Measurements from ENCODE around the gene CAPN8. TPM values are rescaled to one million over a fixed set of nuclear protein-coding genes. Genes with fewer than 3 reads are reported as not detected.

The CAPN8 gene
- total RNA-seq, 6 experiments from 2014 or later: 0.35 to 1.1 TPM; not detected in 4

DNA sequence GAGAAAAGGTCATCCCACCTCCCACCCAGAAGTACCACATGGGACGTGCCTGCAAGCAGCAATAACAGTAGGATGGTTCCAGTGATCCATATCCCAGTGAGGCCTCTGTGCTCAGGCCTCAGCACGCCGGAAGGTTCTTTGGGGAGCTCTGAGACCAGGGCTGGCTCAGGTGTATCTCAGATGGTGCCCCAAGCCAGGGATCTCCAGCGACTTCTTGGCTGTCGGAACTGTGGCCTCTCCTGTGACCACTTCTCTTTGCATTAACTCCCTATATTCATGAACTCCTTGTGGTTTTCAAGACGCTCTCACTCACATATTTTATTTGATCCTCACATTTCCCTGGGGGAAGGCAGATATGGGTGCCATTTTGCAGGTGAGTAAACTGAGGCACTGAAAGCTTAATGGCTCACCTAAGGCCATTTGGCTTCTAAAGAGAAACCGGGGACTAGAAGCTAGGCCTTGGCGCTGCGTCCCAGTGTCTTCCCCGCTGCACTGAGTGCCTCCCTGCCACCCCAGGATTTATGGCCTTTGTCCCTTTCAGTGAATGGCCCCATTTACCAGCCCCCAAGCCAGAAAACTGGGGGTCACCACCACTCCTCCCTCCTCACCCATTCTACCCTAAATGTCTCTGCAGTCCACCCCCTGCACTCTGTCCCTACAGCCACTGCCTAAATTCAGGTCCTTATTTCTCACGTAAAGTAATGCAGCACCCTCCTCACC is 170.4 kb downstream of the CAPN8 start:
- WGBS (ENCODE audit: insufficient coverage, low coverage, low lambda C conversion rate, missing lambda C conversion rate): 83% methylated on average over 2 of the region's 11 CpGs
- DNase-seq (no peak), ATAC-seq (no peak)
- TF ChIP-seq, protein P1, sequence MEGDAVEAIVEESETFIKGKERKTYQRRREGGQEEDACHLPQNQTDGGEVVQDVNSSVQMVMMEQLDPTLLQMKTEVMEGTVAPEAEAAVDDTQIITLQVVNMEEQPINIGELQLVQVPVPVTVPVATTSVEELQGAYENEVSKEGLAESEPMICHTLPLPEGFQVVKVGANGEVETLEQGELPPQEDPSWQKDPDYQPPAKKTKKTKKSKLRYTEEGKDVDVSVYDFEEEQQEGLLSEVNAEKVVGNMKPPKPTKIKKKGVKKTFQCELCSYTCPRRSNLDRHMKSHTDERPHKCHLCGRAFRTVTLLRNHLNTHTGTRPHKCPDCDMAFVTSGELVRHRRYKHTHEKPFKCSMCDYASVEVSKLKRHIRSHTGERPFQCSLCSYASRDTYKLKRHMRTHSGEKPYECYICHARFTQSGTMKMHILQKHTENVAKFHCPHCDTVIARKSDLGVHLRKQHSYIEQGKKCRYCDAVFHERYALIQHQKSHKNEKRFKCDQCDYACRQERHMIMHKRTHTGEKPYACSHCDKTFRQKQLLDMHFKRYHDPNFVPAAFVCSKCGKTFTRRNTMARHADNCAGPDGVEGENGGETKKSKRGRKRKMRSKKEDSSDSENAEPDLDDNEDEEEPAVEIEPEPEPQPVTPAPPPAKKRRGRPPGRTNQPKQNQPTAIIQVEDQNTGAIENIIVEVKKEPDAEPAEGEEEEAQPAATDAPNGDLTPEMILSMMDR (IDR thresholded peaks at IDR 0.05): no peak
- no peak for TF ChIP-seq POLR2A (IDR thresholded peaks at IDR 0.05)
- intact Hi-C loops (cut with DNase I): no loop called here
- Histone ChIP-seq H3K4me1 (no peaks in the 10 kb centered on the region), H3K27ac (no peak overlapping the region), H3K9me3 (no peaks in the 10 kb centered on the region), H3K4me3 (no peak overlapping the region), H3K27me3 (no peaks in the 10 kb centered on the region), H3K36me3 (no peaks in the 10 kb centered on the region)

DNA sequence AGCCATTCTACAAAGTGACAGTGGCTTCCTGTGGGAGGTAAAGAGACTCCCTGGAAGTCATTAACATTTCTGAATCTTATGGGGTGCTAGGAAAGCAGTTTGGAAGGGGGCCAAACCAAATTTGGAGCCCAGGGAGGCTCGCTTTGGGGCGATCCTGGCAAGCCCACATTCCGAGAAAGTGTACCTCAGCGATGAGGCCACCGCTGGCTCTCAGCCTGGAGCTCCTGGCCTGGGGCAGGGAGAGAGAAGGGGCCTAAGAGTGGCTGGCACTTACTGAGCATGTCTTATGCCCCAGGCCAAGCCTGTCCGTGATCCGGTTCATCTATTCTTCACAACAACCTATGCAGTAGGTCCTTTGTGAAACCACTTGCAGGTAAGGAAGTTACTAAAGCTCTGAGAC is 173.5 kb downstream of the CAPN8 start:
- WGBS (ENCODE audit: insufficient coverage, low coverage, low lambda C conversion rate, missing lambda C conversion rate): no CpG with 5 or more reads among the region's 7 CpGs
- no peaks in the 10 kb centered on the region for H3K36me3 ChIP-seq
- DNase-seq: no peak
- intact Hi-C loops (cut with DNase I): no loop called here
- no peaks in the 10 kb centered on the region for H3K27me3 ChIP-seq
- no peak overlapping the region for H3K4me3 ChIP-seq
- no peaks in the 10 kb centered on the region for H3K4me1 ChIP-seq
- ATAC-seq: no peak
- H3K9me3 ChIP-seq: no peaks in the 10 kb centered on the region
- TF ChIP-seq, protein P1 (IDR thresholded peaks at IDR 0.05): no peak
- TF ChIP-seq POLR2A (IDR thresholded peaks at IDR 0.05): no peak
- no peak overlapping the region for H3K27ac ChIP-seq

Small RNAs within 50 kb of the gene (small RNA-seq; reads per million reads assigned to genes)
- gene RNU6-1248P (0 reads per million in 2 experiments), gene SNRPEP10 (0 reads per million in 2 experiments)

Other genes with a start within 250 kb of the CAPN8 start
- 10 to 100 TPM; 17.5 to 53.1 (median 33.1) TPM for gene CAPN2, start 46.8 kb upstream of the CAPN8 start, total RNA-seq
- 10 to 100 TPM; 13.7 to 46.4 (median 19.0) TPM for gene TP53BP2, start 180.2 kb upstream of the CAPN8 start, total RNA-seq

Measured in right lobe of liver (tissue), 6 donors.